Body of pancreas (tissue), 4 donors: ENCODE measurements around the gene C19orf81. TPM values are rescaled to one million over a fixed set of nuclear protein-coding genes. Genes with fewer than 3 reads are reported as not detected.

Source experiments
- ATAC-seq: fragments of 150-250 bp; one replicate; pipeline ENCODE4 v1.9.1; 2016
- DNase-seq, 4 donors: peaks; one replicate each; pipeline ENCODE4 v3.0.0-alpha.2; 2019
- H3K27ac ChIP-seq, 4 donors: fragments of 200-600 bp; sonication (generic); 1 replicate in 3 of 4; 2 replicates in 1 of 4; pipeline versions ENCODE4 v1.5.1 to v1.6.1; 2016 to 2019; ENCODE audit warnings: mild to moderate bottlenecking in 1 of 4, mixed read lengths in 1 of 4, moderate library complexity in 1 of 4
- H3K27me3 ChIP-seq, 2 donors: fragments of 200-600 bp; sonication (generic); one replicate each; pipeline ENCODE4 v1.6.0; 2016; ENCODE audit warnings: mild to moderate bottlenecking in 1 of 2
- H3K36me3 ChIP-seq, 2 donors: fragments of 200-600 bp; sonication (generic); replicated peaks in 1 of 2; 2 replicates each; pipeline ENCODE4 v1.5.1; 2016; ENCODE audit warnings: low read depth in 2 of 2; ENCODE audit not compliant: insufficient read depth in 1 of 2
- H3K4me1 ChIP-seq: fragments of 200-600 bp; sonication (generic); one replicate; pipeline ENCODE4 v1.6.0; 2016
- H3K4me3 ChIP-seq, 2 donors: fragments of 200-600 bp; sonication (generic); 1 replicate in 1 of 2; 2 replicates in 1 of 2; pipeline ENCODE4 v1.5.1; 2016 to 2019
- H3K9me3 ChIP-seq, 3 donors: fragments of 200-600 bp; sonication (generic); 1 replicate in 2 of 3; 2 replicates in 1 of 3; pipeline ENCODE4 v1.5.1; 2016
- POLR2A ChIP-seq, 3 donors: fragments of 450-650 bp; IDR thresholded peaks; one replicate each; pipeline ENCODE4 v1.6.1; 2016; ENCODE audit warnings: antibody characterized with exemption in 3 of 3, mild to moderate bottlenecking in 2 of 3
- WGBS, 2 donors: methylation state at CpG; one replicate each; pipeline ENCODE4 v1.1.5; 2017; 5-methylcytosine and 5-hydroxymethylcytosine counted together
- intact Hi-C: fragments of 100-400 bp; cut with DNase I; formaldehyde crosslinking; loops from one replicate; pipeline ENCODE4 v1.15.1; 2023
- total RNA-seq, 2 donors: library from RNA; depleted of rRNA; stranded (reverse); fragments of >200 nt; gene quantifications; one replicate each; pipeline ENCODE4 v1.1.0, GENCODE V29; 2016
- TF ChIP-seq, protein P1 (sequence below), 7 experiments: fragments of 450-650 bp in 4 of 7; fragments of 200-600 bp in 3 of 7; sonication (generic) in 3 of 7; IDR thresholded peaks; one replicate each; pipeline ENCODE4 v1.5.1; 2016 to 2019; ENCODE audit warnings: antibody characterized with exemption in 7 of 7

C19orf81 gene
- total RNA-seq, 2 donors from 2014 or later, result not detected

DNA sequence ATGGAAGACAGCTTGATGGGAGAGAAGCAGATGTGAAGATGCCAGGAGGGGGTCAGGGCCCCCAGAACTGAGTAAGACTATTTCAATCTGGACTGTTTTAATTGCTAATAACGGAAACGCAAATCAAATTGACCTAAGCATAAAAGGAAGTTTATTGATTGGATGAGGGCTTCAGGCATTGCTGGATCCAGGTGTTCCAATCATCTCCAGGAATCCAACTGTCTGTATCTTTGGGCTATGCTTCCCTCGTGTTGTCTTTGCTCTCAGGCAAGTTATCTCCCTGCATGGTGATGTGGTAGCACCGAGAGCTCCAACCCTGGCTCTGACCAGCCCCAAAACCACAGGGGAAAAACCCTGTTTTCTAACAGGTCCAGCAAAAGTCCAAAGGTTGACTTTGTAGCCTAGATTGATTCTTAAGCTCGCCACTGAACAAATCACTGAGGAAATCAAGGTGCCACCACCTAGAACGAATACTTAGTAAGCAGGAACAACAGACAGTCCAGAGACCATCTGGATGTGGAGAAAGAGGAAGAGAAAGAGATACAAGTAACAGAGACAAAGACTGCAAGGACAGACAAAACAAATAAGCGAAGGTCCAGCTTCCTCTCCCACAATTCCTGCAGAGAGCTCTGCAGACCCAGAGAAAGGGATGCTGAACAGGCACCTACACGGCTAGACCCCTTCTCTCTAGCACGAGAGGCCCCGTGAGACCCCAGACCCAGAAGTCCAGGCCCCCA, 1.2 kb upstream of the C19orf81 start:
- Histone ChIP-seq H3K4me1 (no peaks in the 10 kb centered on the region), H3K9me3 (no peaks in the 10 kb centered on the region), H3K36me3 (no peaks in the 10 kb centered on the region), H3K27ac (no peak overlapping the region), H3K4me3 (no peak overlapping the region), H3K27me3 (no peaks in the 10 kb centered on the region)
- ATAC-seq, result no peak
- no peak for TF ChIP-seq POLR2A (IDR thresholded peaks at IDR 0.05)
- TF ChIP-seq, protein P1, sequence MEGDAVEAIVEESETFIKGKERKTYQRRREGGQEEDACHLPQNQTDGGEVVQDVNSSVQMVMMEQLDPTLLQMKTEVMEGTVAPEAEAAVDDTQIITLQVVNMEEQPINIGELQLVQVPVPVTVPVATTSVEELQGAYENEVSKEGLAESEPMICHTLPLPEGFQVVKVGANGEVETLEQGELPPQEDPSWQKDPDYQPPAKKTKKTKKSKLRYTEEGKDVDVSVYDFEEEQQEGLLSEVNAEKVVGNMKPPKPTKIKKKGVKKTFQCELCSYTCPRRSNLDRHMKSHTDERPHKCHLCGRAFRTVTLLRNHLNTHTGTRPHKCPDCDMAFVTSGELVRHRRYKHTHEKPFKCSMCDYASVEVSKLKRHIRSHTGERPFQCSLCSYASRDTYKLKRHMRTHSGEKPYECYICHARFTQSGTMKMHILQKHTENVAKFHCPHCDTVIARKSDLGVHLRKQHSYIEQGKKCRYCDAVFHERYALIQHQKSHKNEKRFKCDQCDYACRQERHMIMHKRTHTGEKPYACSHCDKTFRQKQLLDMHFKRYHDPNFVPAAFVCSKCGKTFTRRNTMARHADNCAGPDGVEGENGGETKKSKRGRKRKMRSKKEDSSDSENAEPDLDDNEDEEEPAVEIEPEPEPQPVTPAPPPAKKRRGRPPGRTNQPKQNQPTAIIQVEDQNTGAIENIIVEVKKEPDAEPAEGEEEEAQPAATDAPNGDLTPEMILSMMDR (IDR thresholded peaks at IDR 0.05), result no peak
- intact Hi-C loops, result no loop called here
- WGBS, 2 donors, result 38 to 50% methylated on average over 10 of the region's 10 CpGs
- no peak for DNase-seq

DNA sequence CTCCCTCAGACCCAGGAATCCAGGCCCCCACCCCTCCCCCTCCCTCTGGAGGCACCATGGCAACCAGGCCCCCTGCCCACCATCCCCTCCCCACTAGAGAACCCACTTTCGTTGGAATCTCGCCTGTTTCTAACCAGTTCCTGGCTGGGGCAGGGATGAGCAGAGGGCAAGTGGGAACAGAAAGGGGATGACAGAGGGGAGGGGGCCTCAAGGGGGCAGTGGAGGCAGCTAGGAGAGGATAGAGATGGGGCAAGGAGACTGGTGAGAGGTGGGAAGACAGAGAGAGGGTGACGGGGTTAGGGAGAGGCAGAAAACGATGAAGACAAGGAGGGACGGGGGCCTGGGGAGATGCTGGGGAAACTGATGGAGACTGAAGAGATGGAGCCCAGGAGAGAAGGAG, 586 bp upstream of the C19orf81 start:
- TF ChIP-seq, protein P1 (IDR thresholded peaks at IDR 0.05), result no peak
- Histone ChIP-seq H3K36me3 (no peaks in the 10 kb centered on the region), H3K27ac (no peak overlapping the region), H3K4me3 (no peak overlapping the region), H3K9me3 (no peaks in the 10 kb centered on the region), H3K27me3 (no peaks in the 10 kb centered on the region), H3K4me1 (no peaks in the 10 kb centered on the region)
- no peak for DNase-seq
- no peak for ATAC-seq
- intact Hi-C loops, result no loop called here
- WGBS, 2 donors, result 18 to 33% methylated on average over 5 of the region's 5 CpGs

DNA sequence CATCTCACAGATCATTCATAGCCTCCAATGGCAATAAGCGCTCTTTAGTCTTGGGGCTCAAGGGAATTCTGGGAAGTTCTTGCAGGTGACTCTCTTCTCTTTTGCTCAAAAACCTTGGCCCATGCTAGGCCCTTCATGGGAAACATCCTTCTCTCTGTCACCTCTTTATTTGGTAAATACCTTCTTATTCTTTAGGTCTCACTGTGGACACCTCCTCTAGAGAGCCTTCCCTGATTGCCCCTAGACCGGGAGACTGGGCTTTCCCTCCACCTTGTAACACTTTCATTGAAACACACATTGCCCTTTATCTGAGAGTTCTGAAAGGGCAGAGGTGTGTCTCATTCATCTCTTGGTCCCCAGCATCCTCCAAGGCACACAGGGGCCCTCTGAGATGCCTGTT, 1.9 kb downstream of the C19orf81 start:
- DNase-seq (no peak), ATAC-seq (no peak)
- H3K4me1 ChIP-seq, result no peaks in the 10 kb centered on the region
- no peaks in the 10 kb centered on the region for H3K27me3 ChIP-seq
- no peak overlapping the region for H3K4me3 ChIP-seq
- 66 to 71% methylated on average over 2 of the region's 2 CpGs for WGBS, 2 donors
- TF ChIP-seq, protein P1 (IDR thresholded peaks at IDR 0.05), result no peak
- TF ChIP-seq POLR2A (IDR thresholded peaks at IDR 0.05), result no peak
- H3K27ac ChIP-seq, result no peak overlapping the region
- peaks cover 0 to 14% (median 0%) of the 10 kb centered on the region in 3 donors for H3K9me3 ChIP-seq
- intact Hi-C loops, result no loop called here
- H3K36me3 ChIP-seq, result no peaks in the 10 kb centered on the region

DNA sequence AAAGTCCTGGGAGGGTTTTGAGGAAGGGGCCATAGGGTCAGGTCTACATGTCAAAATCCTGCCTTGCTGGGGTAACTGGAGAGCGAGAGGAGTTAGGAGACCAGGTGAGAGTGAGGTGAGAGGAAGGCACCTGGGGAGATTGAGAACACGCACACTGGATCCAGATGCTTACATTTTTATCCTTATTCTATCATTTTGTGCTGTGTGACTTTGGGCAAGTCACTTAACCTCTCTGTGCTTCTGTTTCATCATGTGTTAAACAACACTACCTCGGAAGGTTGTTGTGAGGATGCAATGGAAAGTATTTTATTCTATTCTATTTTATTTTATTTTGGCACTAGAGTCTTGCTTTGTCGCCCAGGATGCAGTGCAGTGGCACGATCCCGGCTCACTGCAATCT, 3.5 kb downstream of the C19orf81 start:
- Histone ChIP-seq H3K27ac (no peak overlapping the region), H3K4me1 (no peaks in the 10 kb centered on the region), H3K36me3 (no peaks in the 10 kb centered on the region), H3K4me3 (no peak overlapping the region), H3K27me3 (peaks cover 0 to 2% of the 10 kb centered on the region in 2 donors), H3K9me3 (peaks cover 0 to 14% (median 0%) of the 10 kb centered on the region in 3 donors)
- intact Hi-C loops, result no loop called here
- DNase-seq (no peak), ATAC-seq (no peak)
- no peak for TF ChIP-seq POLR2A (IDR thresholded peaks at IDR 0.05)
- TF ChIP-seq, protein P1 (IDR thresholded peaks at IDR 0.05), result no peak
- 74 to 82% methylated on average over 6 of the region's 6 CpGs for WGBS, 2 donors

DNA sequence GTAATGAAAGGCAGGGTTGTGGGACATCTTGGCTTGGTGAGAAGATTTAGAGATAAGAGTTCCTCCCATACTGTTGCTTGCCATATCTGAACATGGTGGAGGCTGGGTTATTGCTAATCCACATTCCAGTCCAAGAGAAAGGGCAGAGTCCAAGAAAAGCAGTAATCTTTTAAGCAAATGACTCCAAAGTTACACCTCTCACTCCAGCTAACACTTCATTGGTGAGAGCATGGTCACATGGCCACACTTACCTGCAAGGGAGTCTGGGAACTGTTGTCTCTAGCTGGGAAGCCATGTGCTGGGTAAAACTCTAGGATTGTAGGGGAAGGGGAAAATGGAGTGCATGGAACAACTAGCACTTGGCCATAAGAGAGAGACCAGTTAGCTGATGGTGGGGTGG, 5.6 kb downstream of the C19orf81 start:
- peaks cover 13% of the 10 kb centered on the region for H3K4me1 ChIP-seq
- peaks cover 0 to 14% (median 0%) of the 10 kb centered on the region in 3 donors for H3K9me3 ChIP-seq
- no peak overlapping the region for H3K4me3 ChIP-seq
- ATAC-seq (no peak), DNase-seq (no peak)
- TF ChIP-seq POLR2A (IDR thresholded peaks at IDR 0.05), result no peak
- TF ChIP-seq, protein P1 (IDR thresholded peaks at IDR 0.05), result no peak
- H3K36me3 ChIP-seq, result no peaks in the 10 kb centered on the region
- no peak overlapping the region for H3K27ac ChIP-seq
- intact Hi-C loops, result no loop called here
- peaks cover 0 to 15% of the 10 kb centered on the region in 2 donors for H3K27me3 ChIP-seq
